ENCODE results near the gene TRIM47. TPM values are rescaled to one million over a fixed set of nuclear protein-coding genes. Genes with fewer than 3 reads are reported as not detected.
"Not testable (repeated sequence)": the region's sequence is repeated elsewhere in the genome, so short reads cannot be mapped to it uniquely, and the experiment has no call there.

The TRIM47 gene
- total RNA-seq, 1 donor = 15.1 TPM

DNA sequence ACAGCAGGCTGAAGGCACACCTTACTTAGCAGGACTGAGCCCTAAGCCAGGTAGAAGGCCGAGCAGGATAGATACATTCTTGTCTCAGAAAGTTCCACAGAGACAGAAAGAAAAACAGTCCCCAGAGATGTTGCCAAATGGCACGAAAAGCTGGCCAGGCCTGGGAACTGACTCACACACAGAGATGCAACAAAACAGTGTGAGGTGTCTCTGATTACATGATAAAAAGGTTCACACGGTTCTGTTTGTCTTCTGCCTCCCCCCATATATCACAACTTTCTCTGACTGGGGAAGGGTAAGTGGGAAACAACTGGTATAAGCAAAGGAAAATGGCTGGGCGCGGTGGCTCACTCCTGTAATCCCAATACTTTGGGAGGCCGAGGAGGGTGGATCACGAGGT is 24.9 kb downstream of the TRIM47 start:
- peak; percentile 82 for DNase-seq (ENCODE audit: low read depth)
- H3K4me3 ChIP-seq (ENCODE audit: low read depth, low read length) = no peak overlapping the region

DNA sequence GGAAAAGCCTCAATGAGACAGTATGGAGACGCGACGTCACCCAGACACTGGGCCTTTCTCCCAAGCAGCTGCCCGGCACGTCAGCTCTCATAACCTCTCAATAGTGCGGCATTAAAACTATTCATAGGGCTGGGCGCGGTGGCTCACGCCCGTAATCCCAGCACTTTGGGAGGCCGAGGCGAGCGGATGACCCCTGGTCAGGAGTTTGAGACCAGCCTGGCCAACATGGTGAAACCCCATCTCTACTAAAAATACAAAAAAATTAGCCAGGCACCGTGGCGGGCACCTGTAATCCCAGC is 26.7 kb downstream of the TRIM47 start:
- H3K4me3 ChIP-seq (ENCODE audit: low read depth, low read length); DNase-seq (ENCODE audit: low read depth): not testable (repeated sequence)

More for the DNA sequence above, 24.9 kb downstream of the TRIM47 start:
- TF ChIP-seq, protein P1, sequence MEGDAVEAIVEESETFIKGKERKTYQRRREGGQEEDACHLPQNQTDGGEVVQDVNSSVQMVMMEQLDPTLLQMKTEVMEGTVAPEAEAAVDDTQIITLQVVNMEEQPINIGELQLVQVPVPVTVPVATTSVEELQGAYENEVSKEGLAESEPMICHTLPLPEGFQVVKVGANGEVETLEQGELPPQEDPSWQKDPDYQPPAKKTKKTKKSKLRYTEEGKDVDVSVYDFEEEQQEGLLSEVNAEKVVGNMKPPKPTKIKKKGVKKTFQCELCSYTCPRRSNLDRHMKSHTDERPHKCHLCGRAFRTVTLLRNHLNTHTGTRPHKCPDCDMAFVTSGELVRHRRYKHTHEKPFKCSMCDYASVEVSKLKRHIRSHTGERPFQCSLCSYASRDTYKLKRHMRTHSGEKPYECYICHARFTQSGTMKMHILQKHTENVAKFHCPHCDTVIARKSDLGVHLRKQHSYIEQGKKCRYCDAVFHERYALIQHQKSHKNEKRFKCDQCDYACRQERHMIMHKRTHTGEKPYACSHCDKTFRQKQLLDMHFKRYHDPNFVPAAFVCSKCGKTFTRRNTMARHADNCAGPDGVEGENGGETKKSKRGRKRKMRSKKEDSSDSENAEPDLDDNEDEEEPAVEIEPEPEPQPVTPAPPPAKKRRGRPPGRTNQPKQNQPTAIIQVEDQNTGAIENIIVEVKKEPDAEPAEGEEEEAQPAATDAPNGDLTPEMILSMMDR (IDR thresholded peaks at IDR 0.05; ENCODE audit: insufficient read depth, low read depth, low read length) = no peak

DNA sequence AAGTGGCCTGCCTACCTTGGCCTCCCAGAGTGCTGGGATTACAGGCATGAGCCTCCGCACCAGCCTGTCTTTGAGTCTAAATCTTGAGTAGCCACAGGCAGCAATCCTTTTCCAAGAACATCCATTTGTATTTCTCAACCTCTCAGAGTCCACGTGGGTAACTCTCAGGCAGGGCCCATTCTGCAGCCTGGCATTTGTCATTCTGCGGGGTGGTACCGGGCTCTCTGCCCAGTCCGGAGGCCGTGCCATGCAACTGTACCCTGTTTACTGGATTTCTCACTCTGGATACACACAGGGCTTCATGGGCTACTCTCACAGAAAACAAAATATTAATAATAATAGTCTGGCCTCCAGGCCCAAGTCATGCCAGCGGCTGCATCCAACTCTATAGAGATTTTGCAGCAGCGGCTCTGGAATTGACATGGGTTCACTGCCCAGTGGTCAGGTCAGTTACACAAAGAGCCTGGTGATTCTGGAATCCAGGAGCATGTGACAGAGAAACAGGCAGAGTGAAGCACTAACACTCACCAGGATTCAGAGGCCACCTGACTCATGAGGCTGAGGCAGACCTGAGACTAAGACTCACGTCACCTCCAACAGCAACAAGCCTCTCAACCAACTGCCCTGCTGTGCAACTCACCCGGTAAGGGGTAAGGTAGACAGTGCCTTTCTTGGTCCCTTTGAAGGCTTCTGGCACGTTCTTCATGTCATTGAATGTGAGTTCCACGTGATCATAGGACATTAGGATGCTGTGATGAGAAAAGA is 27.3 kb downstream of the TRIM47 start:
- TF ChIP-seq, protein P1 (IDR thresholded peaks at IDR 0.05; ENCODE audit: insufficient read depth, low read depth, low read length) = no peak
- no peak for DNase-seq (ENCODE audit: low read depth)
- no peak overlapping the region for H3K4me3 ChIP-seq (ENCODE audit: low read depth, low read length)

DNA sequence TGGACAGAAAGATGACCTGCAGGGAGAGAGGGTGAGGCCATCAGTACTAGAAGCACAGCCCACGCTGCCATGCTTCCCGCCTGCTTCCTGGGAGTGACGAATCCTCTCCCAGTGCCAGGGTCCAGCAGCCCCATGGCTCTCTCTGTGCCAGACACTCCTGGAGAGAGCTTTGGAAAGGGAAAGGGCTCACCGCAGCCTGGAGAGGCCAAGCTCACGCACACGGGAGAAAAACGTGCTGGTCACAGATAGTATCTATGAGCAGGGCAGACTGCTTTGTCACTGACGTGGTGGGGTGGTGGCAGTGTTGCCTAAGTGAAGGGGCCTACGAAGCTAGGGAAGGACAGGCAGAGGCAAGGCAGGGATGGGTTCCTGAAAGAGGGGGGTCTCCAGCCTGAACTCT is 28.7 kb downstream of the TRIM47 start:
- no peak for DNase-seq (ENCODE audit: low read depth)
- TF ChIP-seq, protein P1 (IDR thresholded peaks at IDR 0.05; ENCODE audit: insufficient read depth, low read depth, low read length) = no peak
- H3K4me3 ChIP-seq (ENCODE audit: low read depth, low read length) = no peak overlapping the region

DNA sequence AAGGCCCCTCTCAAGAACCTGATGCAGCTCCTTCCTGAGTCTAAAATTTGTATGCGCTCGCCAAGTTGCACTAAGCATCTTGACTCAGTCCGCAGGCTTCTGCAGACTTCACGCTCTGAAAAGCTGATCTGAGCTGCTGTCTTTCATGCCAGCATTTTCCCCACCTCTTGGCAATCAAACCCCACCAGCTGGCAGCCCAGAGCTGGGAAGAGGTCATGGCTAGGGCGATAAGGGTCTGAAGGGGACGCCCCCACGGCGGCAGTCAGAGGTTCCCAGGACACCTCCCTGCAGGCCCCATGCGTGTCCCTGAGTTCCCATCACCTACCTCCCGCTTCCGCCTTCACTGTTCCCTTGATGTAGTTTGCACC is 29.1 kb downstream of the TRIM47 start:
- TF ChIP-seq, protein P1 (IDR thresholded peaks at IDR 0.05; ENCODE audit: insufficient read depth, low read depth, low read length) = no peak
- H3K4me3 ChIP-seq (ENCODE audit: low read depth, low read length) = no peak overlapping the region
- no peak for DNase-seq (ENCODE audit: low read depth)

DNA sequence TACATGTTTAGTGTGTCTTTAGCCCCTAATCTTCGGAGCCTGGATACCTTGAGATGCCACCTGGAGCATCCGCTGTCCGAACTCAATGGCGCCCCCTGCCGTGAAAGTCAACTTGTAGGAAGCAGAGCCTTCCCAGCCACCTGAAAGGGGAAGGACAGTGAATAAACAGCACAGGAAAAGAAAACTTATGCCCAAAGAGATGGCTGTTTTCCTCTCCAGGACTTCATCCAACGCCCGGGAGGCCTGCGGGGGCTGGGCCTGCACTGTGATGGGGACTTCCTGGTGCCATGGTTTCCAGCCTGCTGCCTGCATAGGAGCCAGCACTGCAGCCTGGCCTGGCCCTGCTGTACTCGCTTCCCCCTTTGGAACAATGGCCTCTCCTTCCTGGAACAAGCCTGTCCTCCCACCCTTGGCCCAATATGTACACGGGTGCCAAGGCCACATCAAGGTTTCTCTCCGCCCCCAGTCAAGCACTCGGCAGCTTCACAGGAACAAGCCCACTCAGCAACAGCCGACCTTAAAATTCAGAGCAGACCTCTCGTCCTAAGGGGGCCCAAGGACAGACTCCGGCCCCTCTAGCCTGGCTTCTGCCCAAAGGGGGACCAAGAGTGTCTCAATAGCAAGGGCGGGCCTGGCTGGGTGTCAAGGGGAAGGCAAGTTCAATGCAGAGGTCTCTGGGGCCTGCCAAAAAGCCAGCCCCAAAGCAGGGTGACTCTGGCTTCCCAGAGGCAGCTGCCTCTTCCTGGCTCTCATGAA is 29.7 kb downstream of the TRIM47 start:
- DNase-seq (ENCODE audit: low read depth) = peak; percentile 53
- TF ChIP-seq, protein P1 (IDR thresholded peaks at IDR 0.05; ENCODE audit: insufficient read depth, low read depth, low read length) = peak; percentile 80
- no peak overlapping the region for H3K4me3 ChIP-seq (ENCODE audit: low read depth, low read length)

DNA sequence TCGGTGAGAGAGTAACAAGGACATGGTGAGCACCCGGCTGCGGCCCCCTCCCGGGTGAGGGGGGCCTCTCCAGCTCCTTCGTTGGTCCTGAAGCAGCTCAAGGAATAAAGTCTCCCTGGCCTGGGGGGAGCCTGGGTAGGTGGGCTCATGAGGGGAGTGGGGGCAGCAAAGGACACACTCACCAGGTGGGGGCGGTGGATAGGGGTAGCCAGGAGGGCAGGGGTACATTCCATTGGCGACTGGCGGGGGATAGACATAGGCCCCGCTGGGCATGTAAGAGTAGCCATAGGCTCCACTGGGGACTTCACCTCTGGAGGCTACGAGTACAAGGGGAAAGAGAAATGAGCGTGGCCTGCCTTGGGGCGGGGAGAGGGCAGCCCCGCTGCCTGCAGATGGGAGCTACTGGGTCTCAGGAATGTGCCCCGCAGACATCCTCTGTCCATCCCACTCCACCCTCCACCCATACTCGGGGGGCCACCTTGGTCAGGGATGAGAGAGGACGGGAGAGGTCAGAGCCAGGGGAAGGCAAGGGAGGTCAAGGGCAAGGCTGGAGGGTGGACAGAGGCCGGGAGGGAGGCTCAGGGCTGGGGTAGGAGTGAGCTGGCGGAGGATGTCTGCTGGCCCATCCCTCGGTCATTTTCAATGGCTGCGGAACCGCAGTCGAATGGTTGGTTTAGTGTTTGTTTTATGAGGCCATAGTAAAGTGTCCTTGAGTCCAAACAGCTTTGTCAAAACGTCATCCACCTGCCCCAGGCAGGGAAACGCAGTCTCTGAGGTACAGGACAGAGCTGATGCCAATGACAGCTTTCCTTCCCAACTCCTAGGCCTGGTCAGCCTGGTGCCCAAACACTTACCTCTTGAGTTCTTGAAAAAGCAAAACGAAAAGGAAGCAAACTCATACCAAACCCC is 30.5 kb downstream of the TRIM47 start:
- TF ChIP-seq, protein P1 (IDR thresholded peaks at IDR 0.05; ENCODE audit: insufficient read depth, low read depth, low read length) = no peak
- no peak for DNase-seq (ENCODE audit: low read depth)

More for the DNA sequence above, 30.5 kb downstream of the TRIM47 start:
- H3K4me3 ChIP-seq (ENCODE audit: low read depth, low read length) = no peak overlapping the region
